ENCODE measurements around the gene TMEM255B. TPM values are rescaled to one million over a fixed set of nuclear protein-coding genes. Genes with fewer than 3 reads are reported as not detected.

TMEM255B gene
- polyA plus RNA-seq, 2 donors = 3.1 to 6.8 TPM

DNA sequence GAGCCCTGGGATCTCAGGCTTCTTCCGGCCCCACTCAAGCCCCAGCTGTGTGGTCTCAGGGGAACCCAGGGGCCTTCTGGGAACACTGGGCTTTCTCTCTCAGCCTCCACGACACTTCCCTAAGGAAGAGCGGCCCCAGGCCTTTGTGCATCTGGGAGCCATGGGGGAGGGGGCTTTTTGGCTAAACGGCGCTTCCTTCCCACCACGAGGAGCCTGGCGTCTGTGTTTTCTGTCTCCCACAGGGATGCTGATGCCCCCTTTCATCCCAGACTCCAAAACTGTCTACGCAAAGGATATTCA, 24.2 kb upstream of the TMEM255B start:
- Histone ChIP-seq H3K4me3 (ENCODE audit: low read depth in 1 of 2, low read length in 2 of 2) (no peak overlapping the region), H3K27ac (ENCODE audit: low read depth in 2 of 2, low read length in 1 of 2) (no peak overlapping the region), H3K9me3 (ENCODE audit: control insufficient read depth in 2 of 2, insufficient read depth in 1 of 2, low read depth in 1 of 2, low read length in 1 of 2) (peaks cover 0 to 7% of the 10 kb centered on the region in 2 donors), H3K27me3 (ENCODE audit: control insufficient read depth in 1 of 2, insufficient read depth in 2 of 2, low read length in 2 of 2) (no peaks in the 10 kb centered on the region), H3K4me1 (ENCODE audit: control insufficient read depth in 2 of 2, insufficient read depth in 2 of 2, low read length in 1 of 2) (no peaks in the 10 kb centered on the region), H3K36me3 (ENCODE audit: control insufficient read depth in 2 of 2, insufficient read depth in 2 of 2, low read length in 1 of 2) (no peaks in the 10 kb centered on the region)
- 70 to 84% methylated on average over 8 of the region's 8 CpGs for WGBS, 2 donors

- WGBS, 2 donors = 90 to 91% methylated on average over 24 to 26 of the region's 26 CpGs
- Histone ChIP-seq H3K27ac (ENCODE audit: low read depth in 2 of 2, low read length in 1 of 2) (no peak overlapping the region), H3K4me1 (ENCODE audit: control insufficient read depth in 2 of 2, insufficient read depth in 2 of 2, low read length in 1 of 2) (no peaks in the 10 kb centered on the region), H3K27me3 (ENCODE audit: control insufficient read depth in 1 of 2, insufficient read depth in 2 of 2, low read length in 2 of 2) (no peaks in the 10 kb centered on the region), H3K4me3 (ENCODE audit: low read depth in 1 of 2, low read length in 2 of 2) (no peak overlapping the region), H3K36me3 (ENCODE audit: control insufficient read depth in 2 of 2, insufficient read depth in 2 of 2, low read length in 1 of 2) (no peaks in the 10 kb centered on the region), H3K9me3 (ENCODE audit: control insufficient read depth in 2 of 2, insufficient read depth in 1 of 2, low read depth in 1 of 2, low read length in 1 of 2) (peaks cover 0 to 7% of the 10 kb centered on the region in 2 donors)
These were observed 23.8 kb upstream of the TMEM255B start for GRCh38 chr13:113735194-113735593.

DNA sequence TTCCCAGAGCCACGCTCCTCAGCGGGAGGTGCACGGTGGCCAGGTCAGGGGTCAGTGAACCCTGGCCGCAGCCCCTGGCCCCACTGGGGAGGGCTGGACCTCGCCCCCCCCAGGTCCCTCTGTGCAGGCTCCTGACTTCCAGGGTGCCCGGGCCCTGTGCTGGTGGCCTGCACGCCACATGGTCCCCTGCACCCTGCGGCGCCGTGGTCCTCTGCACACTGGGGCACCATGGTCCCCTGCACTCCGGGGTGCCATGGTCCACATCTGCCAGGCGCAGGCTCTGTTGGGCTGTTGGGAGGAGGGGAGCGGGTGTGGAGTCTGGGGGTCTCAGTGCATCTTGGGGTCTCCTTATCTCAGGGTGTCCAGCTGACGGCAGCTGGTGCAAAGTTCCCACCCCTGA, 23.3 kb upstream of the TMEM255B start:
- no peaks in the 10 kb centered on the region for H3K27me3 ChIP-seq (ENCODE audit: control insufficient read depth in 1 of 2, insufficient read depth in 2 of 2, low read length in 2 of 2)
- 90 to 91% methylated on average over 12 to 14 of the region's 14 CpGs for WGBS, 2 donors
- H3K9me3 ChIP-seq (ENCODE audit: control insufficient read depth in 2 of 2, insufficient read depth in 1 of 2, low read depth in 1 of 2, low read length in 1 of 2) = peaks cover 0 to 7% of the 10 kb centered on the region in 2 donors
- no peaks in the 10 kb centered on the region for H3K4me1 ChIP-seq (ENCODE audit: control insufficient read depth in 2 of 2, insufficient read depth in 2 of 2, low read length in 1 of 2)
- H3K36me3 ChIP-seq (ENCODE audit: control insufficient read depth in 2 of 2, insufficient read depth in 2 of 2, low read length in 1 of 2) = no peaks in the 10 kb centered on the region
- no peak overlapping the region for H3K4me3 ChIP-seq (ENCODE audit: low read depth in 1 of 2, low read length in 2 of 2)
- no peak overlapping the region for H3K27ac ChIP-seq (ENCODE audit: low read depth in 2 of 2, low read length in 1 of 2)

DNA sequence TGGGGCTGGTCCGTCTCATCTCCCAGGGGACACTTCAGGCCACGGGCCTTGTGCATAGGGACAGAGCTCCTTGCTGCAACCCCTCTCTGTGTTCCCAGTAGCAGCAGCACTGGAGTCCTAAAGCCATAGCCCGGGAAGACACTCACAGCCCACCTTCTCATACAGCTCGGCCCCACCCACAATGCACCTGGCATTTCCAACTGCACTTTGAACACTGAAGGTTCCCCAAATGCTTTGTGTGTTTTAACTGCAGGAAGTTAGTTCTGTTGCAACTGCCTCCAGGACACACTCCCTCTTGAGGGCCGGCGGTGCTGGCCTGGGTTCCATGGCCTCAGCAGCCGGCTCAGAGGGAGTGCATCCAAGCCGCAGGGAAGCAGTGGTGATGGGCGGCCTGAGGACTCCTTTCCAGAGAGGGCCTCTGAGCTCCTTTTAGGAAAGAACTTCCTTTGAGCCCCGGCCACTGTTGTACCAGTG, 22.7 kb upstream of the TMEM255B start:
- 64 to 76% methylated on average over 10 of the region's 10 CpGs for WGBS, 2 donors
- Histone ChIP-seq H3K4me3 (ENCODE audit: low read depth in 1 of 2, low read length in 2 of 2) (no peak overlapping the region), H3K27me3 (ENCODE audit: control insufficient read depth in 1 of 2, insufficient read depth in 2 of 2, low read length in 2 of 2) (no peaks in the 10 kb centered on the region), H3K9me3 (ENCODE audit: control insufficient read depth in 2 of 2, insufficient read depth in 1 of 2, low read depth in 1 of 2, low read length in 1 of 2) (peaks cover 0 to 7% of the 10 kb centered on the region in 2 donors), H3K4me1 (ENCODE audit: control insufficient read depth in 2 of 2, insufficient read depth in 2 of 2, low read length in 1 of 2) (no peaks in the 10 kb centered on the region), H3K27ac (ENCODE audit: low read depth in 2 of 2, low read length in 1 of 2) (no peak overlapping the region), H3K36me3 (ENCODE audit: control insufficient read depth in 2 of 2, insufficient read depth in 2 of 2, low read length in 1 of 2) (no peaks in the 10 kb centered on the region)

DNA sequence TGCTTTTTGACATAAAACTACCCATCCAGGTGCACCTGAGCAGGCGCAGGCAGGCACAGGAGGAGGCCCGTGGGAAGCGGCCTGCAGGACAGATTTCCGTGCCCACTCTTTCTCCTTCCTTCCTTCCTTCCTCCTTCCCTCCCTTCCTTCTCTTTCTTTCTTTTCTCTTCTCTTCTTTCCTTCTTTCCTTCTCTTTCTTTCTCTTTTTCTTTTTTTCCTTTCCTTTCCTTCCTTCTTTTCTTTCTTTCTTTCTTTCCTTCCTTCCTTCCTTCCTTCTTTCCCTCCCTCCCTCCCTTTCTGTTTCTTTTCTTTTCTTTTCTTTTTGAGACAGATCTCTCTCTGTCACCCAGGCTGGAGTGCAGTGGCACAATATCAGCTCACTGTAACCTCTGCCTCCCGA, 21.2 kb upstream of the TMEM255B start:
- Histone ChIP-seq H3K36me3 (ENCODE audit: control insufficient read depth in 2 of 2, insufficient read depth in 2 of 2, low read length in 1 of 2) (no peaks in the 10 kb centered on the region), H3K27me3 (ENCODE audit: control insufficient read depth in 1 of 2, insufficient read depth in 2 of 2, low read length in 2 of 2) (no peaks in the 10 kb centered on the region), H3K9me3 (ENCODE audit: control insufficient read depth in 2 of 2, insufficient read depth in 1 of 2, low read depth in 1 of 2, low read length in 1 of 2) (peaks cover 0 to 7% of the 10 kb centered on the region in 2 donors), H3K4me3 (ENCODE audit: low read depth in 1 of 2, low read length in 2 of 2) (no peak overlapping the region), H3K4me1 (ENCODE audit: control insufficient read depth in 2 of 2, insufficient read depth in 2 of 2, low read length in 1 of 2) (no peaks in the 10 kb centered on the region), H3K27ac (ENCODE audit: low read depth in 2 of 2, low read length in 1 of 2) (no peak overlapping the region)
- 86 to 88% methylated on average over 5 of the region's 5 CpGs for WGBS, 2 donors

- Histone ChIP-seq H3K36me3 (ENCODE audit: control insufficient read depth in 2 of 2, insufficient read depth in 2 of 2, low read length in 1 of 2) (no peaks in the 10 kb centered on the region), H3K4me1 (ENCODE audit: control insufficient read depth in 2 of 2, insufficient read depth in 2 of 2, low read length in 1 of 2) (no peaks in the 10 kb centered on the region), H3K4me3 (ENCODE audit: low read depth in 1 of 2, low read length in 2 of 2) (no peak overlapping the region), H3K27me3 (ENCODE audit: control insufficient read depth in 1 of 2, insufficient read depth in 2 of 2, low read length in 2 of 2) (no peaks in the 10 kb centered on the region), H3K27ac (ENCODE audit: low read depth in 2 of 2, low read length in 1 of 2) (no peak overlapping the region), H3K9me3 (ENCODE audit: control insufficient read depth in 2 of 2, insufficient read depth in 1 of 2, low read depth in 1 of 2, low read length in 1 of 2) (no peaks in the 10 kb centered on the region)
- WGBS, 2 donors = 82 to 88% methylated on average over 22 of the region's 22 CpGs
These were observed 19.3 kb upstream of the TMEM255B start for GRCh38 chr13:113739527-113740285.

DNA sequence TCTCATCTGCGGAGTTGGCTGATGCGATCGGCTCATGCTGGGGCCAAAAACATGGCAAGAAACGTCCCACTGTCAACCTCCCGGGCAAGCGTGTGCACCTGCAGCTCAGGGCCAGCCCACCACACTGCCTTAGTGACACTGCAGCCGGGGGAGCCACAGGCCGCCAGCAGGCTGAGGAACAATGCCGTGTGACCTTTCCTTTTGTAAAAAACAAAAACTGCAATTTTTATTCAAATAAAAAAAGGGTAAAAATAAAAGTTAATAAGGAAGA, 18.8 kb upstream of the TMEM255B start:
- H3K36me3 ChIP-seq (ENCODE audit: control insufficient read depth in 2 of 2, insufficient read depth in 2 of 2, low read length in 1 of 2) = no peaks in the 10 kb centered on the region
- H3K4me3 ChIP-seq (ENCODE audit: low read depth in 1 of 2, low read length in 2 of 2) = no peak overlapping the region
- 80 to 84% methylated on average over 9 of the region's 9 CpGs for WGBS, 2 donors
- H3K27me3 ChIP-seq (ENCODE audit: control insufficient read depth in 1 of 2, insufficient read depth in 2 of 2, low read length in 2 of 2) = no peaks in the 10 kb centered on the region
- H3K27ac ChIP-seq (ENCODE audit: low read depth in 2 of 2, low read length in 1 of 2) = no peak overlapping the region
- H3K9me3 ChIP-seq (ENCODE audit: control insufficient read depth in 2 of 2, insufficient read depth in 1 of 2, low read depth in 1 of 2, low read length in 1 of 2) = no peaks in the 10 kb centered on the region
- H3K4me1 ChIP-seq (ENCODE audit: control insufficient read depth in 2 of 2, insufficient read depth in 2 of 2, low read length in 1 of 2) = no peaks in the 10 kb centered on the region

- WGBS, 2 donors = 84 to 86% methylated on average over 16 of the region's 16 CpGs
- Histone ChIP-seq H3K27me3 (ENCODE audit: control insufficient read depth in 1 of 2, insufficient read depth in 2 of 2, low read length in 2 of 2) (no peaks in the 10 kb centered on the region), H3K9me3 (ENCODE audit: control insufficient read depth in 2 of 2, insufficient read depth in 1 of 2, low read depth in 1 of 2, low read length in 1 of 2) (no peaks in the 10 kb centered on the region), H3K4me1 (ENCODE audit: control insufficient read depth in 2 of 2, insufficient read depth in 2 of 2, low read length in 1 of 2) (no peaks in the 10 kb centered on the region), H3K27ac (ENCODE audit: low read depth in 2 of 2, low read length in 1 of 2) (no peak overlapping the region), H3K4me3 (ENCODE audit: low read depth in 1 of 2, low read length in 2 of 2) (no peak overlapping the region), H3K36me3 (ENCODE audit: control insufficient read depth in 2 of 2, insufficient read depth in 2 of 2, low read length in 1 of 2) (no peaks in the 10 kb centered on the region)
These were observed 18.4 kb upstream of the TMEM255B start for GRCh38 chr13:113740661-113741060.

- no peaks in the 10 kb centered on the region for H3K9me3 ChIP-seq (ENCODE audit: control insufficient read depth in 2 of 2, insufficient read depth in 1 of 2, low read depth in 1 of 2, low read length in 1 of 2)
- H3K36me3 ChIP-seq (ENCODE audit: control insufficient read depth in 2 of 2, insufficient read depth in 2 of 2, low read length in 1 of 2) = no peaks in the 10 kb centered on the region
- no peaks in the 10 kb centered on the region for H3K27me3 ChIP-seq (ENCODE audit: control insufficient read depth in 1 of 2, insufficient read depth in 2 of 2, low read length in 2 of 2)
- H3K4me1 ChIP-seq (ENCODE audit: control insufficient read depth in 2 of 2, insufficient read depth in 2 of 2, low read length in 1 of 2) = no peaks in the 10 kb centered on the region
- 73 to 76% methylated on average over 15 of the region's 15 CpGs for WGBS, 2 donors
- H3K27ac ChIP-seq (ENCODE audit: low read depth in 2 of 2, low read length in 1 of 2) = no peak overlapping the region
- no peak overlapping the region for H3K4me3 ChIP-seq (ENCODE audit: low read depth in 1 of 2, low read length in 2 of 2)
These were observed 17.8 kb upstream of the TMEM255B start for GRCh38 chr13:113741191-113741668.

DNA sequence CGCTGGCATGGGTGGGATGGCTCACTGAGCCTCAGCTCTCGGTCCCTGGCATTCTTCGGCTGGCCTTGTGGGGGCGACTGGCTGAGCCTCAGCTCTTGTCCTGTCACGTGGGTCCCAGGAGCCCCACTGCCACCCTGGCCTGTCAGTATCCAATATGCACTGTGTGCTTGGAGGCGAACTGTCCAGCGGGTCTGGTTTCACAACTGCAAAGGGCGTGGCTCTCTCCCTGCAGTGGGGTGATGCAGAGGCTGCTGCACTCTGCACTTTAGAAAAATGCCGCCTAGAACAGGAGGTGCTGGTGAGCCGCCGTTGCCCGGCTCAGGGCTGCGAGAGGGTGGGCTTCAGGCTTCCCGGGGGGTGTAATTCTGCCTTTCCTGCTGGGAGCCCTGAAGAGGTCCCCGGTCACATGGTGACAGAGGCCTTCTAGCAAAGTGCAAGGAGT, 17.0 kb upstream of the TMEM255B start:
- WGBS, 2 donors = 25 to 28% methylated on average over 15 of the region's 15 CpGs
- no peak overlapping the region for H3K27ac ChIP-seq (ENCODE audit: low read depth in 2 of 2, low read length in 1 of 2)
- no peaks in the 10 kb centered on the region for H3K27me3 ChIP-seq (ENCODE audit: control insufficient read depth in 1 of 2, insufficient read depth in 2 of 2, low read length in 2 of 2)

More for the DNA sequence above, 17.0 kb upstream of the TMEM255B start:
- Histone ChIP-seq H3K9me3 (ENCODE audit: control insufficient read depth in 2 of 2, insufficient read depth in 1 of 2, low read depth in 1 of 2, low read length in 1 of 2) (no peaks in the 10 kb centered on the region), H3K4me3 (ENCODE audit: low read depth in 1 of 2, low read length in 2 of 2) (no peak overlapping the region), H3K4me1 (ENCODE audit: control insufficient read depth in 2 of 2, insufficient read depth in 2 of 2, low read length in 1 of 2) (no peaks in the 10 kb centered on the region), H3K36me3 (ENCODE audit: control insufficient read depth in 2 of 2, insufficient read depth in 2 of 2, low read length in 1 of 2) (no peaks in the 10 kb centered on the region)

All from esophagus (tissue), 2 donors.